HG02938 (cell line): ENCODE measurements around the gene TRAK2.

Experiments used
- ATAC-seq: cut with Tn5 transposase; IDR thresholded peaks from one replicate; pipeline ENCODE4 v1.9.1; 2021; ENCODE audit warnings: mild to moderate bottlenecking, moderate library complexity; ENCODE audit not compliant: unreplicated experiment

TRAK2 gene

DNA sequence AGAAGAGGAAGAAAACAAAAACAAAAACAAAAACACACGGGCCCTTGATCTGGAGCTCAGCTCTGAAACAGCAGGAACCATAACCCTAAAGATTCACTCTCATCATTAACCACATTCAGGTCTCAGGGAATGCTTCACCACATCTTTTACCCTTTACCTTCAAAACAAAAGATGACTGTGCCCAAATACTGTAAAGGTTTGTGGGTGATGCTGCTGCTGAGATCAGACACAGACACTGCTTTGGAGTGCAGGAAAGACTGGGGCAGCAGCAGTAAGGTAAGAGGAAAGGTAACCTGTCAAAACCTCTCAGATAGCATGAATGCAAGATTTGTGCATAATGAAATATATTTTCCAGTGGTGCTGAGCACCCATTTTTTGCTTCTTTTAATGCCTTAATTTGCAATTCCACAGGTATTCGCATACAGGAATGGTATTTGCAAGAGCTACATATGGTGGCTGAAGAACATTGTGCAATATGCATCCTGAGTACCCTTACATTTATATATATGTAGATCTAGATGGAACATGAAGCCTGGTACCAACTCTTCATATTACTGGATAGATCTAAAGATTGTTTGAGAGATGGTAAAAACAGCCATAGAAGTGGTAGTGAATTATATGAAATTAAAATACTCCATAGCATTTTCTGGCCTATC is 90.1 kb downstream of the TRAK2 start:
- ATAC-seq, result no peak

DNA sequence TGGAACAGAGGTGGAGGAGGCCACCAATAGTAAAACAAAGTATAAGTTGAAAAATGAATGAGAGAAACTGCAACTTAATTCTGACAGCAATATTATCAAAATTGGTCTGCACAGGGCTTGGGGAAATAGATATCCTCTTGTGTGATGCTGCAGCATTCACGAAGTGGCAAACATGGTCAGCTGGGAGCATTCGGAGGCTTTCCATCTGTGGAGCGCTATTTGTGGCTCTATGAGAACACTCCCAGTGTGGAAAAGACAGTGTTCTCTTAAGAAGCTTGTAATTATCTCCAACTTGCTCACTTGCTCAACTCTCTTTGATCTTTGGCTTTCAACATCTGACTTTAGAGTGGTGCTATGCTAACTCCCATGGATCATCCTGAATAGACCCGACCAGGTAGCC is 91.0 kb downstream of the TRAK2 start:
- no peak for ATAC-seq

DNA sequence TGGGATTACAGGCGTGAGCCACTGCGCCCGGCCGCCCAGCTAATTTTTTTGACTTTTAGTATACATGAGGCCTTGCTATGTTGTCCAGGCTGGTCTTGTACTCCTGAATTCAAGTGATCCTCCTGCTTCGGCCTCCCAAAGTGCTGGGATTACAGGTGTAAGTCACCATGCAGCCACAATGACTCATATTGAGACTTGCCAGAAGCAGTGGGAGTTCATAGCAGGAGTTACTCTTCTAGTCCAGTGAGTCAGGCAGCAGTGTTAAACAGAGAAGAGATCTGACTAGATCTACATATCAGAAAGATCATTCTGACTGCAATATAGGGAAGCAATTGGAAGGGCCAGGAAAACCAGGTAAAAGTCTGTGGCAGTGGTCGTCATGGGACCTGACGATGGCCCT is 92.6 kb downstream of the TRAK2 start:
- ATAC-seq, result no peak

DNA sequence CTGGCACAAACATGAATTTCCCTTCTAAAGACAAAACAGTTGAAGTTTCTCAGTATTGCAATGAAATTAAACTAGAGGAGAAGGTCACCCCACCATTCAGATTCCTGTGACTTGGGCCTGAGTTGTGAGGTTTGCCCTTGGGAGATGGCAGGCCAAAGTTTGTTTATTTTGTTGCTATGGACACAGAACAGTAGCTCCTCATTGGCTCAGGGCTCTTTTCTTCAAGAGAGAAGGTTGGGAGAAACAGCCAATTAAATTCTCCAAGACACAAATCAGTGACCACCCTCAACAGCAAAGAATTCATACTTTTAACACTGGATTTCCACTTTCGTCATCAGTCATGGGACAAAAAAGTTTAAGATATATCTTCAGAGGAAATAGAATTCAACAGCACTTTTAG is 94.0 kb downstream of the TRAK2 start, which contains the start of gene FLACC1:
Gene FLACC1, minus strand, starts transcription at position 125 of the 400 bp plus-strand sequence. CDS start 5,941 bp downstream, outside the sequence.
- ATAC-seq, result no peak

DNA sequence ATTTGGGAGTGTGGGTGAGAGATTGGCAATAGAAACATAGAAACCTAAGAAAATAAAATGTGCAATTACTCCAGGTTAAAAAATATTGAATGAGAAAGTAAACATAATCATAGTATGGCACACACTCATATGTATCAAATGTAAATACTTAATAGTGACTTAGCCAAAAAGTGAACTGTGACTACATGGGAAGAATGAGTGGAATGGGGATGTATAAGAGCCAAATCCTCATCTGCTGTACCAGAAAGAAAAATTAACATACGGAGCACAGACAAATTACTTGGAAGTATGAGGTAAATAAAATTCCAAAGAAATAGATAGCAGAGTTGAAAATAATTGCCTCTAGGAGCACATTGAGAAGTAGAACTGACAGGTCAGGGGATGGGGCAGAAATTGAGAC is 98.1 kb downstream of the TRAK2 start:
- no peak for ATAC-seq

DNA sequence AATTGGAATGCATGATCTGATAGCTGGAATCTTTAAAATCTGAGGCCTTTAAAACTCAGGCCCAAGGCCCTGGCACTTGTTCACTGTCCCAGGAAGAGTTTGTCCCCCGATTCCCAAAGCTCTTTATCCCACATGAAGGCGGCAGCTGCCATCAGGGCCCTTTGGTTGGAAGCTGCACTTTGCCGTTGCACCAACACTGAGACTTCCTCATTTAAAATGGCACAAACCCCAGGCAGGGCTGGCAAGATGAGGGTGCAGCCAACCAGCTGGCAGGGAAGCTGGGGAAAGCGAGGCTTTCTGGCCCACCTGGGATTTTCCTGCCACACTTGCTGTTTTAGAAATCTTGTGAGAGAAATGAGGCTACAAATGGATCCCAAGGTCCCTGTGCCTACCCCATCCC is 100.4 kb downstream of the TRAK2 start:
- ATAC-seq, result no peak

DNA sequence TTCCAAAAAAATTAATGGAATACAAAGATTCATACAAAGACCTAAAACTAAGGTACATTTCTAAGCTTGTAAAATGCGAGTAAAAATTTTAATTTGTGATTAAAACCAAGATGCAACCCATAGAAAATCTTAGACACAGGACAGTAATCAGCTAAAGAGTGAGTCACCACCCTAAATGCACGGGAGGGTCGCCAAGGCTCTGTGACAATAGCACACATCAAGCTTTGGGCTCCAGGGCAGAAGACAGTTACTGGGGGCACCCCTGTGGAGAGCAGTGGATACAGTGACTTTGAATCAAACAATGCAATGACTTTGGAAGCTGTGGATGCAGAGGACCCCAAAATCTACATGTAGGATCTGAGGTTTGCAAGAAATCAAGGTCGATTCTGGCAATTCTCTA is 101.7 kb downstream of the TRAK2 start:
- no peak for ATAC-seq

DNA sequence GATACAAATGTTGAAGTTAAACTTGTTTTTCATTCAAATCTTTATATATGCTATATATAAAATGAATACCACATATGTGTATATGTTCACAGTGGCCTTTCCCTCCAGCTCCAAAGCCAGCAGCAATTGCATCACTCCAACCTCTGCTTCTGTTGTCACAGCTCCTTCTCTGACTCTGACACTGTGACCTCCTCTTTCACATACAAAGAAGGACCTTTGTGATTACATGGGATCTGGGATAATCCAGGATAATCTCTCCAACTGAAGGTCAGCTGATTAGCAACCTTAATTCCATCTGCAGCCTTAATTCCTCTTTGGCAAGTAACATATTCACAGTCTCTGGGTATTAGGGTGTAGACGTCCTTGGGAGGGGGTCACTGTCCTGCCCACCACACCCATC is 102.5 kb downstream of the TRAK2 start:
- ATAC-seq, result no peak

DNA sequence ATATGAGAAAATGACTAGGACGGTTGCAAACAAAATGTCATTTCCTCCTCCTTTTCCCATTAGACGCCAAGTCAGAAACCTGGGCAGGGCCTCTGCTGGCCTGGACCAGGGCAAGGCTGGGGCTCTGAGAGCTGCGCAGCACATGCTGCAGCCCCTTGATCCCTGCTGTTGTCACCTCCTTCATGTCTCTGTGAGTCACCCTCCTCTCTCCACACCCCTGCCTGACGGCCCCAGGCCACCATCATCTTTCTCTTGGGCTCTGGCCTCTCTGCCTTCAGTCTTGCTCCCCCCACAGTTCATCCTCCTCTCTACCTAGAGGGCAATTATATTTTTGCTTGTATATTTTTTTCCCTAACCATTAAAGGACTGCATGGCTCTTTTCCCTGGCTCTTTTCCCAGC is 104.1 kb downstream of the TRAK2 start:
- ATAC-seq, result no peak

DNA sequence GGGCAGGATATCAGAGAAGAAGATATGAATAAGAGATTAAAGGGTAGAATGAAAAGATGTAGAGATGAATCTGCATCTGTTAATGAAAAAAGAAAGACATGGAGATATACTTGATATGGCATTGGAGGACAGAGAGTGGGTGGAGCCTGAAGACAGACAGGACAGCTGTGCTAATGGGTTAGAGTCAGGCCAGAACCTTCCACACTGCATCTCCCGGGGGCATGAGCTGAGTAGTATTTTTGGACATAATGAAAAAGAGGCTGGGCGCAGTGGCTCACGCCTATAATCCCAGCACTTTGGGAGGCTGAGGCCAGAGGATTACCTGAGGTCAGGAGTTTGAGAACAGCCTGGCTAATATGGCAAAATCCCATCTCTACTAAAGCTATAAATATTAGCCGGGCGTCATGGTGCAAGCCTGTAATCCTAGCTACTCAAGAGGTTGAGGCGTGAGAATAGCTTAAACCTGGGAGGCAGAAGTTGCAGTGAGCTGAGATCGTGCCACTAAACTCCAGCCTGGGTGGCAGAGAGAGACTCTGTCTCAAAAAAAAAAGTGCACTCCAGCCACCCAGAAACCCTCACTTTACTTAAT is 105.5 kb downstream of the TRAK2 start:
- no peak for ATAC-seq

DNA sequence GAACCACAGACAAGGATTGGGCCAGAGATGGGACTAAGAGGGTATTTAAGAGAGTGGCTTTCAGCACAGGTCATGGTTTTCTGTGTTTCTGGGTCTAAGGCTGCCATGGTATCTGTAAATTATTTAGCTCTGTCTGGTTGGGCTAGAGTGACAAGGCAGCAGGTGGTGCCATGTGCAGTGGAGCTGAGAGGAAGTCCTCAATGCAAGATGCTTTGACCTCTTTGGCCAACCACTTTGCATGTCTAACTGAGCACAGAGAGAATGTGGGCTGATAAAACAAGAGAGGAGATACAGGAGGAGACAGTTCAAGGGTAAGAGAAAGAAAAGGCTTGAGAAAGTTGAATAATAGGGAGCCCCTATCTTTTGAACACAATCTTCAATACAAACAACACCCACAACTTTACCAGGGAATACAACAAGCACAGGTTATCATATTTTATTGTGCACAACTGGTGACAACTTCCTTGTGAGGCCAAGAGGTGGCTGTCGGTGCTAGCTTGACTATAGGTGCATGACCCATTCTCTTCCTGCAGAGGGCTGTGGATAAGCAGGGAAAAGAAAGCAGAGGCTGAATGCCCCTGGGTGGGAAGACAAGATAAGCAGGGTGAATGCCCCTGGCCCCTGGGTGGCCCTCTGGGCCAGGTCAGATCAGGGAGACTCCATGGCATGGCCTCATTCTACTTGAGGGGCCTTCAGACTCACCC is 106.4 kb downstream of the TRAK2 start:
- ATAC-seq, result peak; percentile 96

DNA sequence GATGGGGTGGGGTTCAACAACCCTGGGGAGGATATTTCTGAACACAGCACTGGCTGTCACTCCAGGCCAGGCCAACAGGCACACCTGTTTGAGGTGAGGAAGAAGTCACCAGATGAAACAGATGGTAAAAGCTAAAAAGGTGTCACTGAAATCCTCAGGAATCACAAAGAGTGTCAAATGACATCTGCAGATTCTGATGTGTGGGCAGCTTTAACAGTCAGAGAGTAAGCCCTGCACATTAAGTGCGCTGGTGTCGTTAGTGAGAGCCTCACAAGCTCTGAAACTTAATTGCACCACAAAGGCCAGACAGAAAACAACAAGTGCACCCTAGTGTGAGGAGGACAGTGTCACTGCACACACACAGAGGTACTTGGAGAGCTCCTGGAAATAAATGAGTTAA is 107.7 kb downstream of the TRAK2 start:
- no peak for ATAC-seq

DNA sequence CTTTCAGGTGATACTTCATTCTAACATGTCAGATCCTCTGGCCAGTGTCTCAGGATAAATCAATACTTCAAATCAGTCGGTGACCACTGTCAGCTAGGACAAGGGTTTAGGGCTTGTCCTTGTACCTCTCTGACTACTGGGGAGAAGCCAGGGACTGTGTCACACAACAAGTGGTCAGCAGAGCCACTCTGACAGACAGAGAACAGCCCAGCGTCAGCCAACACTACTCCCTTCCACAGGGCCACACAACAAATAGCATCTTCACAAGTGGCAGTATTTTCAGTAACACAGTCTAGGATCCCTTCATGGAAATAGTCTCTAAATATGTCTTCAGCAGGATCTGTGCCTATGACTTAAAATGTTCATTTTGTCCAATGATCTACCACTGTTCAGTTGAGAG is 108.3 kb downstream of the TRAK2 start:
- no peak for ATAC-seq

DNA sequence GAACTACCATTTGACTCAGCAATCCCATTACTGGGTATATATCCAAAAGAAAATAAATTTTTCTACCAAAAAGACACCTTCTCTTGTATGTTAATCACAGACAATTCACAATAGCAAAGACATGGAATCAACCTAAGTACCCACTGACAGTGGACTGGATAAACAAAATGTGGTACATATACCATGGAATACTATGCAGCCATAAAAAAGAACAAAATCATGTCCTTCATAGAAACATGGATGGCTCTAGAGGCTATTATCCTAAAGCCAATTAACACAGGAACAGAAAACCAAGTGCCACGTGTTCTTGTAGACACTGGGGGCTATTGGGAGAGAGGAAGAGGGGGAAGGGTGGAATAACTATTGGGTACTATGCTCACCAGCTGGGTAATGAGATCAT is 121.8 kb downstream of the TRAK2 start:
- no peak for ATAC-seq

DNA sequence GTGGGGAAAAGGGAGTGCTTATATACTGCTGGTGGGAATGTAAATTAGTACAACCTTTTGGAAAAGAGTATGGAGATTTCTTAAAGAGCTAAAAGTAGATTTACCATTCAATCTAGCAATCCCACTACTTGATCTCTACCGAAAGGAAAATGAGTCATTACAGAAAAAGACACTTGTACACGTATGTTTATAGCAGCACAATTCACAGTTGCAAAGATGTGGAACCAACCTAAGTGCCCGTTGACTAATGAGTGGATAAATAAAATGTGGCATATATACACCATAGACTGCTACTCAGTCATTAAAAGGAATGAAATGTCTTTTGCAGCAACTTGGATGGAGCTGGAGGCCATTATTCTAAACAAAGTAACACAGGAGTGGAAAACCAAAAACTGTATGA is 123.6 kb downstream of the TRAK2 start:
- ATAC-seq, result no peak
